ENCODE measurements around the gene PBLD.

The PBLD gene

GRCh38 chr10:68237173-68237572, 95.6 kb downstream of the PBLD start:
- H3K4me3 ChIP-seq (replicated peaks; ENCODE audit: insufficient read depth, low read length): no peak overlapping the region
- H3K27ac ChIP-seq (replicated peaks): no peak overlapping the region
- no peaks in the 10 kb centered on the region for H3K27me3 ChIP-seq (ENCODE audit: insufficient read depth, poor library complexity, severe bottlenecking)
- DNase-seq (ENCODE audit: low read depth in 1 of 2, low spot score in 1 of 2): no peak
- TF ChIP-seq, protein P1, sequence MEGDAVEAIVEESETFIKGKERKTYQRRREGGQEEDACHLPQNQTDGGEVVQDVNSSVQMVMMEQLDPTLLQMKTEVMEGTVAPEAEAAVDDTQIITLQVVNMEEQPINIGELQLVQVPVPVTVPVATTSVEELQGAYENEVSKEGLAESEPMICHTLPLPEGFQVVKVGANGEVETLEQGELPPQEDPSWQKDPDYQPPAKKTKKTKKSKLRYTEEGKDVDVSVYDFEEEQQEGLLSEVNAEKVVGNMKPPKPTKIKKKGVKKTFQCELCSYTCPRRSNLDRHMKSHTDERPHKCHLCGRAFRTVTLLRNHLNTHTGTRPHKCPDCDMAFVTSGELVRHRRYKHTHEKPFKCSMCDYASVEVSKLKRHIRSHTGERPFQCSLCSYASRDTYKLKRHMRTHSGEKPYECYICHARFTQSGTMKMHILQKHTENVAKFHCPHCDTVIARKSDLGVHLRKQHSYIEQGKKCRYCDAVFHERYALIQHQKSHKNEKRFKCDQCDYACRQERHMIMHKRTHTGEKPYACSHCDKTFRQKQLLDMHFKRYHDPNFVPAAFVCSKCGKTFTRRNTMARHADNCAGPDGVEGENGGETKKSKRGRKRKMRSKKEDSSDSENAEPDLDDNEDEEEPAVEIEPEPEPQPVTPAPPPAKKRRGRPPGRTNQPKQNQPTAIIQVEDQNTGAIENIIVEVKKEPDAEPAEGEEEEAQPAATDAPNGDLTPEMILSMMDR (IDR thresholded peaks at IDR 0.05; ENCODE audit: insufficient read depth, low read length): no peak
- TF ChIP-seq POLR2AphosphoS5 (IDR thresholded peaks at IDR 0.05; ENCODE audit: low read depth): no peak
- TF ChIP-seq GABPA (IDR thresholded peaks at IDR 0.05; ENCODE audit: low read depth): no peak
- TF ChIP-seq SPI1 (IDR thresholded peaks at IDR 0.05; ENCODE audit: borderline replicate concordance, low read depth): no peak
- TF ChIP-seq, protein P2, sequence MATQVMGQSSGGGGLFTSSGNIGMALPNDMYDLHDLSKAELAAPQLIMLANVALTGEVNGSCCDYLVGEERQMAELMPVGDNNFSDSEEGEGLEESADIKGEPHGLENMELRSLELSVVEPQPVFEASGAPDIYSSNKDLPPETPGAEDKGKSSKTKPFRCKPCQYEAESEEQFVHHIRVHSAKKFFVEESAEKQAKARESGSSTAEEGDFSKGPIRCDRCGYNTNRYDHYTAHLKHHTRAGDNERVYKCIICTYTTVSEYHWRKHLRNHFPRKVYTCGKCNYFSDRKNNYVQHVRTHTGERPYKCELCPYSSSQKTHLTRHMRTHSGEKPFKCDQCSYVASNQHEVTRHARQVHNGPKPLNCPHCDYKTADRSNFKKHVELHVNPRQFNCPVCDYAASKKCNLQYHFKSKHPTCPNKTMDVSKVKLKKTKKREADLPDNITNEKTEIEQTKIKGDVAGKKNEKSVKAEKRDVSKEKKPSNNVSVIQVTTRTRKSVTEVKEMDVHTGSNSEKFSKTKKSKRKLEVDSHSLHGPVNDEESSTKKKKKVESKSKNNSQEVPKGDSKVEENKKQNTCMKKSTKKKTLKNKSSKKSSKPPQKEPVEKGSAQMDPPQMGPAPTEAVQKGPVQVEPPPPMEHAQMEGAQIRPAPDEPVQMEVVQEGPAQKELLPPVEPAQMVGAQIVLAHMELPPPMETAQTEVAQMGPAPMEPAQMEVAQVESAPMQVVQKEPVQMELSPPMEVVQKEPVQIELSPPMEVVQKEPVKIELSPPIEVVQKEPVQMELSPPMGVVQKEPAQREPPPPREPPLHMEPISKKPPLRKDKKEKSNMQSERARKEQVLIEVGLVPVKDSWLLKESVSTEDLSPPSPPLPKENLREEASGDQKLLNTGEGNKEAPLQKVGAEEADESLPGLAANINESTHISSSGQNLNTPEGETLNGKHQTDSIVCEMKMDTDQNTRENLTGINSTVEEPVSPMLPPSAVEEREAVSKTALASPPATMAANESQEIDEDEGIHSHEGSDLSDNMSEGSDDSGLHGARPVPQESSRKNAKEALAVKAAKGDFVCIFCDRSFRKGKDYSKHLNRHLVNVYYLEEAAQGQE (IDR thresholded peaks at IDR 0.05; ENCODE audit: insufficient replicate concordance, low read depth): no peak

DNA sequence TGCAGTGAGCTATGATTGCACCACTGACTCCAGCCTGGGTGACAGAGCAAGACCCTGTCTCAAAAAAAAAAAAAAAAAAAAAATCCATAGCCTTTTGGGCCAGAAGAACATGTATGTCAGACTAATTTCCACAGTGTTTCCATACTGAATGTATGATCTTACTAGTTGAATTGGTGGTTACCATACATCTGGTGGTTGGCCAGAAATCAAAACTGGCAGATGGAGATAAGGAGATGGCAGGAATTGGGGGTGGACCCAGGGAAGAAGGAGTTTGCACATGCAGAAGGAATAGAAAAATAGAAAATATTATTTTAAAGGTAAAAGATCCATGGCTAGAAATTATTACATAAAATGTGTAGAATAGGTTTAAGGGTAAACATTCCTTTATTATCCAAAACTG, 97.1 kb downstream of the PBLD start:
- H3K27me3 ChIP-seq (ENCODE audit: insufficient read depth, poor library complexity, severe bottlenecking): no peaks in the 10 kb centered on the region
- no peak overlapping the region for H3K4me3 ChIP-seq (replicated peaks; ENCODE audit: insufficient read depth, low read length)
- H3K27ac ChIP-seq (replicated peaks): no peak overlapping the region
- DNase-seq (ENCODE audit: low read depth in 1 of 2, low spot score in 1 of 2): no peak
- TF ChIP-seq, protein P2 (IDR thresholded peaks at IDR 0.05; ENCODE audit: insufficient replicate concordance, low read depth): no peak
- TF ChIP-seq, protein P1 (IDR thresholded peaks at IDR 0.05; ENCODE audit: insufficient read depth, low read length): no peak
- TF ChIP-seq POLR2AphosphoS5 (IDR thresholded peaks at IDR 0.05; ENCODE audit: low read depth): no peak
- no peak for TF ChIP-seq SPI1 (IDR thresholded peaks at IDR 0.05; ENCODE audit: borderline replicate concordance, low read depth)
- no peak for TF ChIP-seq GABPA (IDR thresholded peaks at IDR 0.05; ENCODE audit: low read depth)

GRCh38 chr10:68235111-68235510, 97.6 kb downstream of the PBLD start:
- Histone ChIP-seq H3K27me3 (ENCODE audit: insufficient read depth, poor library complexity, severe bottlenecking) (no peaks in the 10 kb centered on the region), H3K4me3 (replicated peaks; ENCODE audit: insufficient read depth, low read length) (no peak overlapping the region), H3K27ac (replicated peaks) (no peak overlapping the region)
- no peak for DNase-seq (ENCODE audit: low read depth in 1 of 2, low spot score in 1 of 2)
- TF ChIP-seq POLR2AphosphoS5 (IDR thresholded peaks at IDR 0.05; ENCODE audit: low read depth) (no peak), GABPA (IDR thresholded peaks at IDR 0.05; ENCODE audit: low read depth) (no peak), SPI1 (IDR thresholded peaks at IDR 0.05; ENCODE audit: borderline replicate concordance, low read depth) (no peak)
- TF ChIP-seq, protein P1 (IDR thresholded peaks at IDR 0.05; ENCODE audit: insufficient read depth, low read length): no peak
- TF ChIP-seq, protein P2 (IDR thresholded peaks at IDR 0.05; ENCODE audit: insufficient replicate concordance, low read depth): no peak

Measured in HL-60 (cell line).